Neural crest cell (in vitro differentiated cells): ENCODE measurements around the gene CDX1. TPM values are rescaled to one million over a fixed set of nuclear protein-coding genes. Genes with fewer than 3 reads are reported as not detected.

Experiments
- DNase-seq: peaks from one replicate; pipeline ENCODE4 v3.0.0; 2021; ENCODE audit warnings: low read depth, mixed read lengths, low spot score
- H3K27ac Mint-ChIP-seq: one replicate; pipeline ENCODE4 v1.8.0; 2021; ENCODE audit warnings: mild to moderate bottlenecking, mixed read lengths; ENCODE audit not compliant: unreplicated experiment
- H3K27me3 Mint-ChIP-seq: 2 replicates; pipeline ENCODE4 v1.8.0; 2021; ENCODE audit warnings: low read depth, mild to moderate bottlenecking, mixed read lengths
- H3K36me3 Mint-ChIP-seq: 2 replicates; pipeline ENCODE4 v1.8.0; 2021; ENCODE audit warnings: low read depth, mild to moderate bottlenecking, mixed read lengths
- H3K4me1 Mint-ChIP-seq: 2 replicates; pipeline ENCODE4 v1.8.0; 2021; ENCODE audit warnings: mixed read lengths
- H3K4me3 Mint-ChIP-seq: one replicate; pipeline ENCODE4 v1.8.0; 2021; ENCODE audit warnings: mild to moderate bottlenecking, mixed read lengths
- H3K9me3 Mint-ChIP-seq: 2 replicates; pipeline ENCODE4 v1.8.0; 2021; ENCODE audit warnings: mixed read lengths
- CTCF ChIP-seq: fragments of 200-600 bp; sonication (generic); conservative IDR thresholded peaks from 2 replicates; pipeline ENCODE4 v1.5.0; 2021; ENCODE audit warnings: antibody characterized with exemption, mild to moderate bottlenecking
- total RNA-seq: library from RNA; stranded (reverse); gene quantifications from 2 replicates; pipeline ENCODE4 v1.2.1, GENCODE V29; 2021

CDX1 gene
- total RNA-seq, 1 donor from 2014 or later = not detected

GRCh38 chr5:150155258-150156026, 11.1 kb upstream of the CDX1 start, which contains the start of gene PDGFRB:
PDGFRB (minus strand) TSS chr5:150155845; CDS start chr5:150137047, 18,798 bp downstream.
- DNase-seq = peak; percentile 58
- H3K4me1 Mint-ChIP-seq = peaks cover 59% of the 10 kb centered on the region
- H3K27ac Mint-ChIP-seq = peak within 1 kb of the TSS; percentile 93
- H3K36me3 Mint-ChIP-seq = no peaks in the 10 kb centered on the region
- H3K4me3 Mint-ChIP-seq = peak within 1 kb of the TSS; percentile 85
- no peaks in the 10 kb centered on the region for H3K9me3 Mint-ChIP-seq
- no peak for TF ChIP-seq CTCF
- no peaks in the 10 kb centered on the region for H3K27me3 Mint-ChIP-seq

- H3K4me1 Mint-ChIP-seq = peaks cover 59% of the 10 kb centered on the region
- no peaks in the 10 kb centered on the region for H3K9me3 Mint-ChIP-seq
- no peaks in the 10 kb centered on the region for H3K27me3 Mint-ChIP-seq
- H3K36me3 Mint-ChIP-seq = no peaks in the 10 kb centered on the region
- no peak for DNase-seq
- H3K4me3 Mint-ChIP-seq = peak overlapping the region; percentile 85
- TF ChIP-seq CTCF = no peak
- H3K27ac Mint-ChIP-seq = peak overlapping the region; percentile 93
Measured at GRCh38 chr5:150156027-150156368, 10.6 kb upstream of the CDX1 start.

- Mint-ChIP-seq H3K4me3 (no peak overlapping the region), H3K9me3 (no peaks in the 10 kb centered on the region), H3K27ac (no peak overlapping the region), H3K27me3 (peaks cover under 1% of the 10 kb centered on the region), H3K36me3 (no peaks in the 10 kb centered on the region), H3K4me1 (peaks cover 62% of the 10 kb centered on the region)
- DNase-seq = no peak
- no peak for TF ChIP-seq CTCF
Measured at GRCh38 chr5:150156540-150156939, 10.0 kb upstream of the CDX1 start.

GRCh38 chr5:150157168-150157567, 9.4 kb upstream of the CDX1 start:
- Mint-ChIP-seq H3K4me1 (peaks cover 65% of the 10 kb centered on the region), H3K27me3 (peaks cover 3% of the 10 kb centered on the region), H3K9me3 (no peaks in the 10 kb centered on the region), H3K36me3 (no peaks in the 10 kb centered on the region), H3K4me3 (peak overlapping the region; percentile 64), H3K27ac (no peak overlapping the region)
- TF ChIP-seq CTCF = no peak
- no peak for DNase-seq

GRCh38 chr5:150158170-150158949, 8.2 kb upstream of the CDX1 start:
- no peaks in the 10 kb centered on the region for H3K9me3 Mint-ChIP-seq
- H3K36me3 Mint-ChIP-seq = no peaks in the 10 kb centered on the region
- H3K27me3 Mint-ChIP-seq = peaks cover 5% of the 10 kb centered on the region
- H3K4me3 Mint-ChIP-seq = peak overlapping the region; percentile 20
- H3K27ac Mint-ChIP-seq = no peak overlapping the region
- DNase-seq = no peak
- H3K4me1 Mint-ChIP-seq = peaks cover 71% of the 10 kb centered on the region
- no peak for TF ChIP-seq CTCF
